ENCODE data around the gene TRIM22.

DNA sequence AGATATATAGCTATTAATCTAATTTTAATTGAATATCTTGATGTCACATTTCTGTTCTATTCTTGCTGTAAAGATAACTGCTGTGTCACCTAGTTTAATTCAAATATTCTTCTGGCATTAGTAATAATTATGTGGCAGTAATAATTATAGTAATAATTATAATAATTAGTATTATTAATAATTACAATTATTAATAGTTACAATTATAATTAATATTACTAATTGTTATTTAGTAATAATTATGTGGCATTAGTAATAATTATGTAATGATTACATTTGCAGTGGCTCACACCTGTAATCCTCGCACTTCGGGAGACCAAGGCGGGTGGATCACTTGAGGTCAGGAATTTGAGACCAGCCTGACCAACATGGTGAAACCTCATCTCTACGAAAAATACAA, 3.2 kb upstream of the TRIM22 start:
- TF ChIP-seq, protein P1, sequence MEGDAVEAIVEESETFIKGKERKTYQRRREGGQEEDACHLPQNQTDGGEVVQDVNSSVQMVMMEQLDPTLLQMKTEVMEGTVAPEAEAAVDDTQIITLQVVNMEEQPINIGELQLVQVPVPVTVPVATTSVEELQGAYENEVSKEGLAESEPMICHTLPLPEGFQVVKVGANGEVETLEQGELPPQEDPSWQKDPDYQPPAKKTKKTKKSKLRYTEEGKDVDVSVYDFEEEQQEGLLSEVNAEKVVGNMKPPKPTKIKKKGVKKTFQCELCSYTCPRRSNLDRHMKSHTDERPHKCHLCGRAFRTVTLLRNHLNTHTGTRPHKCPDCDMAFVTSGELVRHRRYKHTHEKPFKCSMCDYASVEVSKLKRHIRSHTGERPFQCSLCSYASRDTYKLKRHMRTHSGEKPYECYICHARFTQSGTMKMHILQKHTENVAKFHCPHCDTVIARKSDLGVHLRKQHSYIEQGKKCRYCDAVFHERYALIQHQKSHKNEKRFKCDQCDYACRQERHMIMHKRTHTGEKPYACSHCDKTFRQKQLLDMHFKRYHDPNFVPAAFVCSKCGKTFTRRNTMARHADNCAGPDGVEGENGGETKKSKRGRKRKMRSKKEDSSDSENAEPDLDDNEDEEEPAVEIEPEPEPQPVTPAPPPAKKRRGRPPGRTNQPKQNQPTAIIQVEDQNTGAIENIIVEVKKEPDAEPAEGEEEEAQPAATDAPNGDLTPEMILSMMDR (conservative IDR thresholded peaks at IDR 0.05; ENCODE audit: low read depth, low read length): no peak
- TF ChIP-seq EZH2 (IDR thresholded peaks at IDR 0.05; ENCODE audit: low read length, unreplicated experiment): no peak

Data from PC-3 (cell line).